ENCODE measurements around the gene BCL2L2.

The BCL2L2 gene

DNA sequence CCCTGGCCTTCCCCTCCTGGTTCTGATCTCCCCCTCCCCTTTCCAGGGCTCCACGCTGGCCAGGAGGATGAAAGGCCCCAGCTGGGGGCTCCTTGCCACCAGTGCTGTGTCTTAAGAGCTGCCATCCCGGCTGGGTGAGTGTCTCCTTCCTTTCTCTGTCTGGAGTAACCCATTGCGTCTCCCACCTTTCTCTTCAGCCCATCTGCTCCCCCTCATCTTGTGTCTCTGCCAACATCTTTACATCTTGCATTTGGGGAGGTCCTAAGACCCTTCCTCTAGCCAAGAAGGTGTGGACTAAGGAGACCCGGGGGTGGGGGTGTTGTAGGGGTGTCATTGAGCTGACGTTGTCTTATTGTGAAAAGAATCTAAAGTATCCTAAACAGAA, 505 bp downstream of the BCL2L2 start:
- Histone ChIP-seq H3K4me3 (ENCODE audit: insufficient read depth, low read length, poor library complexity, severe bottlenecking) (no peak overlapping the region), H3K4me2 (ENCODE audit: low read depth, low read length, poor library complexity, severe bottlenecking) (no peak overlapping the region), H4K20me1 (ENCODE audit: low read depth, low read length) (no peaks in the 10 kb centered on the region), H3K27ac (ENCODE audit: low read depth, low read length) (no peak overlapping the region), H3K9ac (ENCODE audit: low read length) (no peak overlapping the region), H3K79me2 (ENCODE audit: insufficient read depth, low read length) (no peaks in the 10 kb centered on the region), H2AFZ (ENCODE audit: low read depth, low read length, severe bottlenecking) (no peak overlapping the region), H3K9me3 (ENCODE audit: insufficient read depth, low read length) (no peaks in the 10 kb centered on the region), H3F3A (ENCODE audit: insufficient read depth) (0 out of 2 replicates have a peak, but pooled peaks cover 5% of the 10 kb centered on the region), H3K9me2 (replicated peaks; ENCODE audit: insufficient read depth, low read length) (no peaks in the 10 kb centered on the region), H3K27me3 (ENCODE audit: low read length) (no peaks in the 10 kb centered on the region), H3K36me3 (ENCODE audit: low read length) (no peaks in the 10 kb centered on the region)
- TF ChIP-seq EZH2phosphoT487 (conservative IDR thresholded peaks at IDR 0.05; ENCODE audit: low read length) (no peak), CTCF (IDR thresholded peaks at IDR 0.05; ENCODE audit: insufficient read depth, low read length, poor library complexity, severe bottlenecking) (no peak)

- Histone ChIP-seq H3K9ac (ENCODE audit: low read length) (no peak overlapping the region), H3K79me2 (ENCODE audit: insufficient read depth, low read length) (no peaks in the 10 kb centered on the region), H3K9me2 (replicated peaks; ENCODE audit: insufficient read depth, low read length) (no peaks in the 10 kb centered on the region), H3K4me2 (ENCODE audit: low read depth, low read length, poor library complexity, severe bottlenecking) (no peak overlapping the region), H3K36me3 (ENCODE audit: low read length) (no peaks in the 10 kb centered on the region), H3F3A (ENCODE audit: insufficient read depth) (0 out of 2 replicates have a peak, but pooled peaks cover 3% of the 10 kb centered on the region), H3K4me3 (ENCODE audit: insufficient read depth, low read length, poor library complexity, severe bottlenecking) (no peak overlapping the region), H3K27ac (ENCODE audit: low read depth, low read length) (no peak overlapping the region), H3K9me3 (ENCODE audit: insufficient read depth, low read length) (no peaks in the 10 kb centered on the region), H4K20me1 (ENCODE audit: low read depth, low read length) (no peaks in the 10 kb centered on the region), H2AFZ (ENCODE audit: low read depth, low read length, severe bottlenecking) (no peak overlapping the region), H3K27me3 (ENCODE audit: low read length) (no peaks in the 10 kb centered on the region)
- TF ChIP-seq CTCF (IDR thresholded peaks at IDR 0.05; ENCODE audit: insufficient read depth, low read length, poor library complexity, severe bottlenecking) (no peak), EZH2phosphoT487 (conservative IDR thresholded peaks at IDR 0.05; ENCODE audit: low read length) (no peak)
These were observed 1.3 kb downstream of the BCL2L2 start for GRCh38 chr14:23307687-23308644.

DNA sequence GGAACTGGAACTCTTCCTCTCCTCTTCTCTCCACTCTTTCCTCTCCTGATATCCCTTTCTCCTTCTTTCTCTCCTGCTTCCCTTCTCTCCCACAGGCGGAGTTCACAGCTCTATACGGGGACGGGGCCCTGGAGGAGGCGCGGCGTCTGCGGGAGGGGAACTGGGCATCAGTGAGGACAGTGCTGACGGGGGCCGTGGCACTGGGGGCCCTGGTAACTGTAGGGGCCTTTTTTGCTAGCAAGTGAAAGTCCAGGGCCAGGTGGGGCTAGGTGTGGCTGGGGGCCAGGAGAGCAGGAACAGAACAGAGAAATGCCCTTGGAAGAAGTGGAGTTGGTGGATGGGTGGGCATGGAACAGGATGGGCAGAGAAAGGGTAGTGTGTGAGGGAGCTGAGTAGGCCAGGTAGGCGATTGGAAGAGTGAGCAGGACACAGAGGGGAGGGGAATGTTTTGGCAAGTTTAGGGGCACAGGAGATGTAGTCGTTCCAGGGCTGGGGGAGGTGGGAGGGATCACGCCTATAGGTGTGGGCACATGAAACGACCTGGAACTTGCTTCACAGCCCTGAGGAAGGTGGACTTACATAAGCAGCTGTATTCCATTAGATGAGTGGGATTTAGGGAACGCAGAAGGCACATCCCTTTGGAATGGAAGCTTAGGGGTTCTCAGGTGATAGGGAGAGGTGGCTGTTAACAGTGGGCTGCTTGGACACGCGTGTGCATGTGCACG, 2.2 kb downstream of the BCL2L2 start:
- Histone ChIP-seq H2AFZ (ENCODE audit: low read depth, low read length, severe bottlenecking) (no peak overlapping the region), H3K4me3 (ENCODE audit: insufficient read depth, low read length, poor library complexity, severe bottlenecking) (no peak overlapping the region), H3K9ac (ENCODE audit: low read length) (no peak overlapping the region), H3F3A (ENCODE audit: insufficient read depth) (no peaks in the 10 kb centered on the region), H3K4me2 (ENCODE audit: low read depth, low read length, poor library complexity, severe bottlenecking) (no peak overlapping the region), H3K27ac (ENCODE audit: low read depth, low read length) (no peak overlapping the region), H3K36me3 (ENCODE audit: low read length) (no peaks in the 10 kb centered on the region), H3K27me3 (ENCODE audit: low read length) (no peaks in the 10 kb centered on the region), H3K9me3 (ENCODE audit: insufficient read depth, low read length) (no peaks in the 10 kb centered on the region), H3K79me2 (ENCODE audit: insufficient read depth, low read length) (no peaks in the 10 kb centered on the region), H4K20me1 (ENCODE audit: low read depth, low read length) (no peaks in the 10 kb centered on the region), H3K9me2 (replicated peaks; ENCODE audit: insufficient read depth, low read length) (no peaks in the 10 kb centered on the region)
- TF ChIP-seq EZH2phosphoT487 (conservative IDR thresholded peaks at IDR 0.05; ENCODE audit: low read length) (no peak), CTCF (IDR thresholded peaks at IDR 0.05; ENCODE audit: insufficient read depth, low read length, poor library complexity, severe bottlenecking) (no peak)
